PC-9 (cell line): ENCODE results near the gene PINLYP.

Experiments used
- CTCF ChIP-seq: fragments of 200-600 bp; sonication (generic); conservative IDR thresholded peaks from 2 replicates; pipeline ENCODE4 v1.6.1; 2017; ENCODE audit warnings: mixed run types, antibody characterized with exemption, mild to moderate bottlenecking, moderate library complexity
- EZH2 ChIP-seq: fragments of 200-600 bp; sonication (generic); IDR thresholded peaks from 2 replicates; pipeline ENCODE4 v1.8.0; 2017; ENCODE audit warnings: antibody characterized with exemption, low read depth

GRCh38 chr19:43626838-43627237 is 51.2 kb downstream of the PINLYP start:
- TF ChIP-seq CTCF (no peak), EZH2 (no peak)
